Measurements from ENCODE around the gene TCF12. TPM values are rescaled to one million over a fixed set of nuclear protein-coding genes. Genes with fewer than 3 reads are reported as not detected.

The TCF12 gene
- total and polyA plus RNA-seq, 7 experiments from 2014 or later, result 51.3 to 99.4 (median 79.9) TPM

- Histone ChIP-seq H3K27me3 (ENCODE audit: control insufficient read depth in 2 of 2, insufficient read depth in 2 of 2, low read length in 2 of 2) (no peaks in the 10 kb centered on the region), H3K9me3 (ENCODE audit: control insufficient read depth in 2 of 3, low read length in 3 of 3) (no peaks in the 10 kb centered on the region), H3K4me3 (ENCODE audit: low read length) (no peak overlapping the region), H3K36me3 (ENCODE audit: control insufficient read depth in 2 of 3, insufficient read depth in 3 of 3, low read length in 3 of 3) (no peaks in the 10 kb centered on the region), H3K27ac (ENCODE audit: low read depth, low read length) (no peak overlapping the region), H3K4me1 (ENCODE audit: control insufficient read depth in 2 of 2, insufficient read depth in 2 of 2, low read length in 2 of 2) (no peaks in the 10 kb centered on the region)
- ATAC-seq (no peak), DNase-seq (no peak)
- Mint-ChIP-seq H3K27ac (no peak overlapping the region), H3K27me3 (peaks cover 4 to 40% (median 19%) of the 10 kb centered on the region in 5 donors), H3K4me1 (peaks cover 0 to 9% (median 0%) of the 10 kb centered on the region in 7 donors), H3K9me3 (no peaks in the 10 kb centered on the region), H3K4me3 (no peak overlapping the region), H3K36me3 (no peaks in the 10 kb centered on the region)
- intact Hi-C loops (cut with micrococcal nuclease), result no loop called here
- ChIA-PET POLR2A (no interaction called here), CTCF (no interaction called here)
Measured at GRCh38 chr15:57333487-57333886, 415.0 kb downstream of the TCF12 start.

DNA sequence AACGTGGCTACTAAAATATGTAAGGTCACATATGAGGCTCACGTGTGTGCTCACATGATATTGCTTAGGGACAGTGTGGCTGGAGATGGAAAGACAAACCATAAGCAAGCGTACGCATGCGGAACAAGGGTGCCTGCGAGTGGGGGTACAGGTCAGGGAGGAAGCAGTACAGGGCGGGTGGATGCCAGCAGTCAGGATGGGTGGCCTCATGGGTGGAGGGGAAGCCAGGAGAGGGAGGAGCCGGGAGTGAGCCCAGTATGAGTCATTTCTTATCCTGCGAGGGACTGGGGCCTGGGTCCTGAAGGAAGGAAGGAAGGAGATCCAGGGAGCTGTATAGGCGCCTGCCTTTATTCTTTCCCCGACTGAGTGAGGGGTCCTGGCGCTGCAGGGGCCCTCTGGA is 415.8 kb downstream of the TCF12 start:
- no peak overlapping the region for H3K27ac Mint-ChIP-seq
- intact Hi-C loops (cut with micrococcal nuclease), result no loop called here
- peaks cover 0 to 9% (median 0%) of the 10 kb centered on the region in 7 donors for H3K4me1 Mint-ChIP-seq
- H3K27ac ChIP-seq (ENCODE audit: low read depth, low read length), result no peak overlapping the region
- no peak overlapping the region for H3K4me3 Mint-ChIP-seq
- H3K27me3 ChIP-seq (ENCODE audit: control insufficient read depth in 2 of 2, insufficient read depth in 2 of 2, low read length in 2 of 2), result no peaks in the 10 kb centered on the region
- DNase-seq (no peak), ATAC-seq (no peak)
- no peaks in the 10 kb centered on the region for H3K9me3 ChIP-seq (ENCODE audit: control insufficient read depth in 2 of 3, low read length in 3 of 3)
- no peak overlapping the region for H3K4me3 ChIP-seq (ENCODE audit: low read length)
- no peaks in the 10 kb centered on the region for H3K4me1 ChIP-seq (ENCODE audit: control insufficient read depth in 2 of 2, insufficient read depth in 2 of 2, low read length in 2 of 2)
- H3K9me3 Mint-ChIP-seq, result no peaks in the 10 kb centered on the region
- POLR2A ChIA-PET, result no interaction called here
- no peaks in the 10 kb centered on the region for H3K36me3 Mint-ChIP-seq
- H3K27me3 Mint-ChIP-seq, result peaks cover 4 to 46% (median 18%) of the 10 kb centered on the region in 5 donors
- H3K36me3 ChIP-seq (ENCODE audit: control insufficient read depth in 2 of 3, insufficient read depth in 3 of 3, low read length in 3 of 3), result no peaks in the 10 kb centered on the region
- CTCF ChIA-PET, result no interaction called here

- H3K27me3 Mint-ChIP-seq, result peaks cover 0 to 42% (median 9%) of the 10 kb centered on the region in 5 donors
- H3K36me3 Mint-ChIP-seq, result no peaks in the 10 kb centered on the region
- H3K4me1 Mint-ChIP-seq, result peaks cover 0 to 3% (median 0%) of the 10 kb centered on the region in 7 donors
- Histone ChIP-seq H3K27ac (ENCODE audit: low read depth, low read length) (no peak overlapping the region), H3K4me1 (ENCODE audit: control insufficient read depth in 2 of 2, insufficient read depth in 2 of 2, low read length in 2 of 2) (no peaks in the 10 kb centered on the region), H3K9me3 (ENCODE audit: control insufficient read depth in 2 of 3, low read length in 3 of 3) (no peaks in the 10 kb centered on the region), H3K36me3 (ENCODE audit: control insufficient read depth in 2 of 3, insufficient read depth in 3 of 3, low read length in 3 of 3) (no peaks in the 10 kb centered on the region), H3K27me3 (ENCODE audit: control insufficient read depth in 2 of 2, insufficient read depth in 2 of 2, low read length in 2 of 2) (no peaks in the 10 kb centered on the region), H3K4me3 (ENCODE audit: low read length) (no peak overlapping the region)
- H3K9me3 Mint-ChIP-seq, result no peaks in the 10 kb centered on the region
- ATAC-seq, result no peak
- CTCF ChIA-PET, result no interaction called here
- intact Hi-C loops (cut with micrococcal nuclease), result no loop called here
- H3K27ac Mint-ChIP-seq, result no peak overlapping the region
- POLR2A ChIA-PET, result no interaction called here
- DNase-seq, result no peak
- no peak overlapping the region for H3K4me3 Mint-ChIP-seq
Measured at GRCh38 chr15:57335293-57335715, 416.9 kb downstream of the TCF12 start.

DNA sequence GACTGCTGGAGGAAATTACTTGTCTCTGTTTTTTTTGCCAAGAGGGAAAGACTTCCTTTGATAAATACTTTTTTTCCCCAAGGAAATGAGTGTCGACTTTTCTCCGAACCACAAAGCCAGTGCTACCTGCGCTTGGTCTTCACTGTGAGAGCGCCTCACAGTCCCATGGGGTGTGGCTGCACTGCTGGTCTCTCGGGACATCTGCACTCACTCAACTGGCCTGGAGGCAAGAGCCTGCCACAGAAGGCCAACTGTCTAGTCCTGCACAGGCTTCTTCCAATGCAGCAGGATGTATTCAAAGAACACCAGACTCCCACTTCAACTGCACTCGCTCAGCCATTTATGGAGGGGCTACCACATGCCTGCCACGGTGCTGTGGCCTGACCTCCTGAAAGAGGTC is 417.3 kb downstream of the TCF12 start:
- Histone ChIP-seq H3K36me3 (ENCODE audit: control insufficient read depth in 2 of 3, insufficient read depth in 3 of 3, low read length in 3 of 3) (no peaks in the 10 kb centered on the region), H3K9me3 (ENCODE audit: control insufficient read depth in 2 of 3, low read length in 3 of 3) (no peaks in the 10 kb centered on the region), H3K27ac (ENCODE audit: low read depth, low read length) (no peak overlapping the region), H3K4me3 (ENCODE audit: low read length) (no peak overlapping the region), H3K4me1 (ENCODE audit: control insufficient read depth in 2 of 2, insufficient read depth in 2 of 2, low read length in 2 of 2) (no peaks in the 10 kb centered on the region), H3K27me3 (ENCODE audit: control insufficient read depth in 2 of 2, insufficient read depth in 2 of 2, low read length in 2 of 2) (no peaks in the 10 kb centered on the region)
- intact Hi-C loops (cut with micrococcal nuclease), result no loop called here
- Mint-ChIP-seq H3K27me3 (peaks cover under 1 to 38% (median 5%) of the 10 kb centered on the region in 5 donors), H3K4me1 (no peaks in the 10 kb centered on the region), H3K9me3 (no peaks in the 10 kb centered on the region), H3K36me3 (no peaks in the 10 kb centered on the region), H3K27ac (no peak overlapping the region), H3K4me3 (no peak overlapping the region)
- DNase-seq, result no peak
- ChIA-PET POLR2A (no interaction called here), CTCF (no interaction called here)
- ATAC-seq, result no peak

- Mint-ChIP-seq H3K4me3 (no peak overlapping the region), H3K9me3 (no peaks in the 10 kb centered on the region), H3K4me1 (no peaks in the 10 kb centered on the region), H3K27ac (no peak overlapping the region), H3K36me3 (no peaks in the 10 kb centered on the region), H3K27me3 (peaks cover 0 to 33% (median 8%) of the 10 kb centered on the region in 5 donors)
- DNase-seq (no peak), ATAC-seq (no peak)
- Histone ChIP-seq H3K4me1 (ENCODE audit: control insufficient read depth in 2 of 2, insufficient read depth in 2 of 2, low read length in 2 of 2) (no peaks in the 10 kb centered on the region), H3K27me3 (ENCODE audit: control insufficient read depth in 2 of 2, insufficient read depth in 2 of 2, low read length in 2 of 2) (no peaks in the 10 kb centered on the region), H3K4me3 (ENCODE audit: low read length) (no peak overlapping the region), H3K9me3 (ENCODE audit: control insufficient read depth in 2 of 3, low read length in 3 of 3) (no peaks in the 10 kb centered on the region), H3K36me3 (ENCODE audit: control insufficient read depth in 2 of 3, insufficient read depth in 3 of 3, low read length in 3 of 3) (no peaks in the 10 kb centered on the region), H3K27ac (ENCODE audit: low read depth, low read length) (no peak overlapping the region)
- POLR2A ChIA-PET, result no interaction called here
- CTCF ChIA-PET, result no interaction called here
- intact Hi-C loops (cut with micrococcal nuclease), result no loop called here
Measured at GRCh38 chr15:57337868-57338411, 419.5 kb downstream of the TCF12 start.

- ATAC-seq, result no peak
- Mint-ChIP-seq H3K36me3 (no peaks in the 10 kb centered on the region), H3K4me3 (no peak overlapping the region), H3K27me3 (peaks cover 0 to 25% (median 10%) of the 10 kb centered on the region in 5 donors), H3K4me1 (no peaks in the 10 kb centered on the region), H3K27ac (no peak overlapping the region), H3K9me3 (no peaks in the 10 kb centered on the region)
- intact Hi-C loops (cut with micrococcal nuclease), result no loop called here
- no peak for DNase-seq
- ChIA-PET CTCF (interaction anchor here (0.6 to 2.9 kb wide), 2 partner anchors 189 to 397 kb away, joined by 3 to 27 read pairs; no protein-coding TSS in a partner anchor), POLR2A (no interaction called here)
- Histone ChIP-seq H3K27me3 (ENCODE audit: control insufficient read depth in 2 of 2, insufficient read depth in 2 of 2, low read length in 2 of 2) (no peaks in the 10 kb centered on the region), H3K4me3 (ENCODE audit: low read length) (no peak overlapping the region), H3K36me3 (ENCODE audit: control insufficient read depth in 2 of 3, insufficient read depth in 3 of 3, low read length in 3 of 3) (no peaks in the 10 kb centered on the region), H3K9me3 (ENCODE audit: control insufficient read depth in 2 of 3, low read length in 3 of 3) (no peaks in the 10 kb centered on the region), H3K27ac (ENCODE audit: low read depth, low read length) (no peak overlapping the region), H3K4me1 (ENCODE audit: control insufficient read depth in 2 of 2, insufficient read depth in 2 of 2, low read length in 2 of 2) (no peaks in the 10 kb centered on the region)
Measured at GRCh38 chr15:57339321-57339720, 420.9 kb downstream of the TCF12 start.
